ENCODE results near the gene RNF207. TPM values are rescaled to one million over a fixed set of nuclear protein-coding genes. Genes with fewer than 3 reads are reported as not detected.
A peak's percentile ranks its signal among the peaks of the same experiment; 100 is the strongest.

Gene RNF207
- total RNA-seq (2021) (6.4 and 12.5 TPM in 2 replicates), Bru-seq, nascent RNA (percentile 49 among the genes with signal in this experiment), BruChase-seq, experiment 1, labeled RNA remaining after a 2-hour chase (percentile 51 among the genes with signal in this experiment), BruChase-seq, experiment 2, labeled RNA remaining after a 6-hour chase (percentile 56 among the genes with signal in this experiment)
- long read RNA-seq, partial matches to known transcripts, result 1 of 6 reads
- long read RNA-seq, other reads (novel, unspliced or antisense), result 5 of 6 reads

GRCh38 chr1:6205849-6206519, at the start of gene RNF207:
Gene RNF207, plus strand, starts transcription at chr1:6206119. Its CDS starts 417 bp downstream, at chr1:6206536.
- intact Hi-C loops (cut with micrococcal nuclease; ENCODE audit: unreplicated experiment), result no loop called here
- TF ChIP-seq EZH2 (IDR thresholded peaks at IDR 0.05; ENCODE audit: borderline replicate concordance, low read depth, low read length, poor library complexity, severe bottlenecking) (no peak), CTCF (conservative IDR thresholded peaks at IDR 0.05; ENCODE audit: low read depth, low read length) (no peak)
- no peaks in the 10 kb centered on the region for H3K9me3 ChIP-seq (ENCODE audit: low read depth, low read length, poor library complexity, severe bottlenecking)
- BruUV-seq (replicated peaks), result no TSS peak
- peak within 1 kb of the TSS; percentile 44 for H3K4me3 ChIP-seq (ENCODE audit: low read depth, low read length, poor library complexity, severe bottlenecking)
- DNase-seq (ENCODE audit: low spot score), result peak; percentile 61
- no peak within 1 kb of the TSS for H3K27ac ChIP-seq (ENCODE audit: low read depth, low read length, poor library complexity, severe bottlenecking)
- H3K27me3 ChIP-seq (replicated peaks; ENCODE audit: insufficient read depth, low read depth, low read length, poor library complexity), result no peaks in the 10 kb centered on the region
- no peaks in the 10 kb centered on the region for H3K36me3 ChIP-seq (ENCODE audit: insufficient read depth, low read length, poor library complexity, severe bottlenecking)
- peaks cover 21% of the 10 kb centered on the region for H3K4me1 ChIP-seq (ENCODE audit: insufficient read depth, low read length, poor library complexity, severe bottlenecking)
- POLR2A ChIA-PET (ENCODE audit: low non-redundant PET), result no interaction called here
- CTCF ChIA-PET, result interaction anchor here (0.6 to 1.3 kb wide), 3 partner anchors 20 to 274 kb away, joined by 3 to 7 read pairs (median 4); no protein-coding TSS in a partner anchor

- CTCF ChIA-PET, result no interaction called here
- H3K27me3 ChIP-seq (replicated peaks; ENCODE audit: insufficient read depth, low read depth, low read length, poor library complexity), result peaks cover 5% of the 10 kb centered on the region
- H3K4me3 ChIP-seq (ENCODE audit: low read depth, low read length, poor library complexity, severe bottlenecking), result no peak overlapping the region
- intact Hi-C loops (cut with micrococcal nuclease; ENCODE audit: unreplicated experiment), result no loop called here
- H3K9me3 ChIP-seq (ENCODE audit: low read depth, low read length, poor library complexity, severe bottlenecking), result no peaks in the 10 kb centered on the region
- POLR2A ChIA-PET (ENCODE audit: low non-redundant PET), result no interaction called here
- H3K36me3 ChIP-seq (ENCODE audit: insufficient read depth, low read length, poor library complexity, severe bottlenecking), result no peaks in the 10 kb centered on the region
- no peak for DNase-seq (ENCODE audit: low spot score)
- no peaks in the 10 kb centered on the region for H3K4me1 ChIP-seq (ENCODE audit: insufficient read depth, low read length, poor library complexity, severe bottlenecking)
- TF ChIP-seq EZH2 (IDR thresholded peaks at IDR 0.05; ENCODE audit: borderline replicate concordance, low read depth, low read length, poor library complexity, severe bottlenecking) (no peak), CTCF (conservative IDR thresholded peaks at IDR 0.05; ENCODE audit: low read depth, low read length) (no peak)
- no TSS peak for BruUV-seq (replicated peaks)
- no peak overlapping the region for H3K27ac ChIP-seq (ENCODE audit: low read depth, low read length, poor library complexity, severe bottlenecking)
Observed at GRCh38 chr1:6157132-6157527, 48.8 kb upstream of the RNF207 start.

GRCh38 chr1:6157528-6158174, 48.3 kb upstream of the RNF207 start:
- H3K27me3 ChIP-seq (replicated peaks; ENCODE audit: insufficient read depth, low read depth, low read length, poor library complexity), result peaks cover 5% of the 10 kb centered on the region
- H3K27ac ChIP-seq (ENCODE audit: low read depth, low read length, poor library complexity, severe bottlenecking), result no peak overlapping the region
- H3K36me3 ChIP-seq (ENCODE audit: insufficient read depth, low read length, poor library complexity, severe bottlenecking), result no peaks in the 10 kb centered on the region
- POLR2A ChIA-PET (ENCODE audit: low non-redundant PET), result no interaction called here
- H3K4me1 ChIP-seq (ENCODE audit: insufficient read depth, low read length, poor library complexity, severe bottlenecking), result no peaks in the 10 kb centered on the region
- DNase-seq (ENCODE audit: low spot score), result peak; percentile 37
- CTCF ChIA-PET, result no interaction called here
- intact Hi-C loops (cut with micrococcal nuclease; ENCODE audit: unreplicated experiment), result no loop called here
- no peak overlapping the region for H3K4me3 ChIP-seq (ENCODE audit: low read depth, low read length, poor library complexity, severe bottlenecking)
- no peaks in the 10 kb centered on the region for H3K9me3 ChIP-seq (ENCODE audit: low read depth, low read length, poor library complexity, severe bottlenecking)
- BruUV-seq (replicated peaks), result no TSS peak
- TF ChIP-seq CTCF (conservative IDR thresholded peaks at IDR 0.05; ENCODE audit: low read depth, low read length) (no peak), EZH2 (IDR thresholded peaks at IDR 0.05; ENCODE audit: borderline replicate concordance, low read depth, low read length, poor library complexity, severe bottlenecking) (no peak)
